Activated CD4-positive, alpha-beta memory T cell treated with anti-CD3 and anti-CD28 coated beads, Interleukin-2, amount 10 ng/mL, durations not matched to agents 7 days and 5 days (primary cell): ENCODE measurements around the gene SAMHD1. TPM values are rescaled to one million over a fixed set of nuclear protein-coding genes. Genes with fewer than 3 reads are reported as not detected.
"Not testable (repeated sequence)": the region's sequence is repeated elsewhere in the genome, so short reads cannot be mapped to it uniquely, and the experiment has no call there.

Experiments
- CTCF ChIA-PET: fragments of 350-600 bp; sonication (Branson Sonifier 250); formaldehyde crosslinking; loops from one replicate; lab custom pipeline; 2021; ENCODE audit warnings: antibody characterized with exemption, inconsistent platforms; lab: Charles Lee
- POLR2A ChIA-PET: fragments of 350-600 bp; sonication (Branson Sonifier 250); formaldehyde crosslinking; loops from one replicate; lab custom pipeline; 2021; ENCODE audit warnings: antibody characterized with exemption; lab: Charles Lee
- DNase-seq: peaks from one replicate; pipeline ENCODE4 v3.0.0-alpha.2; 2020
- H3K27ac Mint-ChIP-seq: one replicate; pipeline ENCODE4 v1.8.0; 2021; ENCODE audit warnings: mild to moderate bottlenecking, mixed read lengths
- H3K27me3 Mint-ChIP-seq: one replicate; pipeline ENCODE4 v1.8.0; 2021; ENCODE audit warnings: mixed read lengths
- H3K36me3 Mint-ChIP-seq: one replicate; pipeline ENCODE4 v1.8.0; 2021; ENCODE audit warnings: low read depth, mixed read lengths
- H3K4me1 Mint-ChIP-seq: one replicate; pipeline ENCODE4 v1.8.0; 2021; ENCODE audit warnings: mixed read lengths
- H3K4me3 Mint-ChIP-seq: one replicate; pipeline ENCODE4 v1.8.0; 2021; ENCODE audit warnings: mild to moderate bottlenecking, mixed read lengths
- H3K9me3 Mint-ChIP-seq: one replicate; pipeline ENCODE4 v1.8.0; 2021; ENCODE audit warnings: mixed read lengths
- total RNA-seq, 2 experiments: library from RNA; stranded (reverse); gene quantifications; one replicate each; pipeline ENCODE4 v1.2.3, GENCODE V29; 2021

Gene SAMHD1
- 100 to 1,000 TPM; 272 TPM for total RNA-seq

DNA sequence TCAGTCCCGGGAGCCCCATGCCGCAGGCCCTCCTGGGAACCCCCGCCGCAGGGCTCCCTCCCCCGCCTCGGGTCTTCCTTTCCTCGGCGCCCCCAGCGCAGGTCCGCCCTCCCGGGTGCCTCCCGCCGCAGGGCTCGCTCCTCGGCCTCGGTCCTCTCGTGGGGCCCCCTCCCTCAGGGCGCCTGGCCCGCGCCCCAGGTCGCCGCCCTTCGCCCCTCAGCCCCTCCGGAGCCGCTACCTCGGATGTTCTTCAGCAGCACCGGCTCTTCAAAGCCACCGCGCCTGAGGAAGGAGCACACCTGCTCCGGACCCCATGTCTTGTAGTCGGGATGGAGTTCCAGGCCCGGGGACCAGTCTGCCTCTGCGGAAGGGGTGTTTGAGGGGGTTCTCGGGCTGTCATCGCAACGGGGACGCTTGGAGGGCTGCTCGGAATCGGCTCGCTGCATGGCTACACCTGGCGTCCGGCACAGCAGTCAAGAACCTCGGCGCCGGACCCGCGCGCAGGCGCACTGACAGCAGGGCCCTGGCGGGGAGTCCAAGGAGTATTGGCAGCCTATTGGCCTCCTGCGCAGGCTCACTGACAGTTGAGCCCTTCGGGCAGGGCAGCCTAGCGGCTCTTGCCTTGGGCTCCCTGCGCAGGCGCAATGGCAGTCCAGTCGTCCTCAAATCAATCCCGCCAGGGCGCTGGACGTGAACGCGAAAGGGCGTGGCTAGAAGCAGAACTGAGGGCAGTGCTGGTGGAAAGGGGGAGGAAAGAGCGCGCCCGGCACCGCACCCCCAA is at the start of gene SAMHD1:
SAMHD1 (minus strand) TSS at position 511 of the 781 bp plus-strand sequence; CDS start at position 446, 65 bp downstream.
- H3K27me3 Mint-ChIP-seq: no peaks in the 10 kb centered on the region
- peaks cover 39% of the 10 kb centered on the region for H3K4me1 Mint-ChIP-seq
- peak; percentile 93 for DNase-seq
- POLR2A ChIA-PET: interaction anchor here (1.0 to 2.6 kb wide), 6 partner anchors 18 to 144 kb away, joined by 3 to 13 read pairs (median 6); no protein-coding TSS in a partner anchor
- H3K36me3 Mint-ChIP-seq: peaks cover 37% of the 10 kb centered on the region
- H3K27ac Mint-ChIP-seq: peak within 1 kb of the TSS; percentile 97
- H3K9me3 Mint-ChIP-seq: no peaks in the 10 kb centered on the region
- peak within 1 kb of the TSS; percentile 92 for H3K4me3 Mint-ChIP-seq
- CTCF ChIA-PET: interaction anchor here (0.6 kb wide), 1 partner anchor 91 kb away, joined by 4 read pairs; no protein-coding TSS in a partner anchor

DNA sequence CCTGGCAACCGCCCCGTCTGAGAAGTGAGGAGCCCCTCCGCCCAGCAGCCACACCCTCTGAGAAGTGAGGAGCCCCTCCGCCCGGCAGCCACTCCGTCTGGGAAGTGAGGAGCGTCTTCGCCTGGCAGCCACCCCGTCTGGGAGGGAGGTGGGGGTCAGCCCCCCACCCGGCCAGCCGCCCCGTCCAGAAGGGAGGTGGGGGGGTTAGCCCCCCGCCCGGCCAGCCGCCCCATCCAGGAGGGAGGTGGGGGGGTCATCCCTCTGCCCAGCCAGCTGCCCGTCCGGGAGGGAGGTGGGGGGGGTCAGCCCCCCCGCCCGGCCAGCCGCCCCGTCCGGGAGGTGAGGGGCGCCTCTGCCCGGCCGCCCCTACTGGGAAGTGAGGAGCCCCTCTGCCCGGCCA is 48.7 kb upstream of the SAMHD1 start:
- H3K27me3 Mint-ChIP-seq, H3K9me3 Mint-ChIP-seq, H3K27ac Mint-ChIP-seq, DNase-seq, POLR2A ChIA-PET, H3K4me1 Mint-ChIP-seq, CTCF ChIA-PET, H3K4me3 Mint-ChIP-seq: not testable (repeated sequence)
- peaks cover 58% of the 10 kb centered on the region for H3K36me3 Mint-ChIP-seq

DNA sequence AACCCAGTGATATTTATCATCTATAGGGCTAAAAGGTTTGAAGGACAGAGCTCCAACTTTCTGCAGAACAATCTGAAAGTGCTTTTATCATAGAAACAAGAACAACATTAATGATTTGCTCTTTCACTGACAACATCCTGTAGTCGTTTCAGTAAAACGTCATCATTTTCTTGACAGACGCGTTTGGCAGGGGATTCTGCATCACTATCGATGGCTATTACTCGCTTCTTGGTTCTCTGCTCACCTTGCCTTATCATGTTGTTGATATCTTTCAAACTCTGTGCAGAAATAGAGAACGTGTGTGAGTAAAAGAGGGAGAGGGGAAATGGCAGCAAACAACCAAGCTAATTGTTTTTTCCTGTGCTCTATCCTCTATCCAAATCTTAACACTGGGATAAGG is 47.1 kb upstream of the SAMHD1 start:
- Mint-ChIP-seq H3K4me1 (peaks cover 9% of the 10 kb centered on the region), H3K4me3 (no peak overlapping the region), H3K36me3 (peaks cover 64% of the 10 kb centered on the region), H3K27me3 (no peaks in the 10 kb centered on the region), H3K9me3 (peaks cover 2% of the 10 kb centered on the region), H3K27ac (peak overlapping the region; percentile 70)
- ChIA-PET CTCF (interaction anchor here (0.6 to 1.1 kb wide), 3 partner anchors 10 to 16 kb away, joined by 3 to 7 read pairs (median 3); no protein-coding TSS in a partner anchor), POLR2A (no interaction called here)
- no peak for DNase-seq

DNA sequence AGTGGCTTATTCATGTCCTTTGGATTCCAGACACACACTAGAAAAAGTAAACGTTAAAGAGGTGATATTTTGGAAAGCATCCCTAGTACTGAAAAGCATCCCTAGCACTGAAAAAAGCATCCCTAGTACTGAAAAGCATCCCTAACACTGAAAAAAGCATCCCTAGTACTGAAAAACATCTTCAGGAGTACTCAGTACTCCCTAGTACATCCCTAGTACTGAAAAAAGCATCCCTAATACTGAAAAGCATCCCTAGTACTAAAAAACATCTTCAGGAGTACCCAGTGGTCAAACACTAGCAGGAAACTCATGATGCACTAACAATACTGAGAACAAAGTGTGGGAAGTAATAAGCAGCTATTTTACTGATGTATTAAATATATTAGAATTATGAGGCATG is 45.6 kb upstream of the SAMHD1 start:
- CTCF ChIA-PET: no interaction called here
- POLR2A ChIA-PET: no interaction called here
- Mint-ChIP-seq H3K27me3 (no peaks in the 10 kb centered on the region), H3K36me3 (peaks cover 61% of the 10 kb centered on the region), H3K4me1 (peaks cover 11% of the 10 kb centered on the region), H3K9me3 (peaks cover 8% of the 10 kb centered on the region), H3K27ac (no peak overlapping the region), H3K4me3 (no peak overlapping the region)
- no peak for DNase-seq

DNA sequence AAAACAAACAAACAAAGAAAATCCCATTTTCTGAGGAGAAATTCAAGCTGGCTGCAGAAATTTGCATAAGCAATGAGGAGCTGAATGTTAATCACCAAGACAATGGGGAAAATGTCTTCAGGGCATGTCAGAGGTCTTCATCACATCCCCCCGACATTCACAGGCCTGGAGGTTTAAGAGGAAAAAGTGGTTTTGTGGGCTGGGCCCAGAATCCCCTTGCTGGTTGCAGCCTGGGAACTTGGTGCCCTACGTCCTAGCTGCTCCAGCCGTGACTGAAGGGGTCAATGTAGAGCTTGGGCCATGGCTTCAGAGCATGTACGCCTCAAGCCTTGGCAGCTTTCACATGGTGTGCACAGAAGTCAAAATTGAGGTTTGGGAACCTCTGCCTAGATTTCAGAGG is 42.7 kb upstream of the SAMHD1 start:
- CTCF ChIA-PET: not testable (repeated sequence)
- peaks cover 65% of the 10 kb centered on the region for H3K36me3 Mint-ChIP-seq

DNA sequence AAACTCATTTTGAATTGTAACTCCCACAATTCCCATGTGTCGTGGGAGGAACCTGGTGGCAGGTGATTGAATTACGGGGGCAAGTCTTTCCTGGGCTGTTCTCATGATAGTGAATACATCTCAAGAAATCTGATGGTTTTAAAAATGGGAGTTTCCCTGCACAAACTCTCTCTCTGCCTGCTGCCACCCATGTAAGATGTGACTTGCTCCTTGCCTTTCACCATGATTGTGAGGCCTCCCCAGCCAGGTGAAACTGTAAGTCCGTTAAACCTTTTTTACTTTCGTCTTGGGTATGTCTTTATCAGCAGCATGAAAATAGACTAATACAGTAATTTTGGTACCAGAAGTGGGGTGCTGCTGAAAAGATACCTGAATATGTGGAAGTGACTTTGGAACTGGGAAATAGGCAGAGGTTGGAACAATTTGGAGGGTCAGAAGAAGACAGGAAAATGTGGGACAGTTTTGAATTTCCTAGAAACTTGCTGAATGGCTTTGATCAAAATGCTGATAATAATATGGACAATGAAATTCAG is 41.4 kb upstream of the SAMHD1 start:
- Mint-ChIP-seq H3K9me3 (peaks cover 11% of the 10 kb centered on the region), H3K4me1 (peaks cover 25% of the 10 kb centered on the region), H3K27me3 (no peaks in the 10 kb centered on the region), H3K4me3 (no peak overlapping the region), H3K36me3 (peaks cover 70% of the 10 kb centered on the region), H3K27ac (no peak overlapping the region)
- CTCF ChIA-PET: no interaction called here
- no peak for DNase-seq
- POLR2A ChIA-PET: no interaction called here

More for the DNA sequence above, 42.7 kb upstream of the SAMHD1 start:
- H3K9me3 Mint-ChIP-seq, POLR2A ChIA-PET, DNase-seq, H3K4me3 Mint-ChIP-seq, H3K27me3 Mint-ChIP-seq, H3K27ac Mint-ChIP-seq: not testable (repeated sequence)
- peaks cover 17% of the 10 kb centered on the region for H3K4me1 Mint-ChIP-seq

DNA sequence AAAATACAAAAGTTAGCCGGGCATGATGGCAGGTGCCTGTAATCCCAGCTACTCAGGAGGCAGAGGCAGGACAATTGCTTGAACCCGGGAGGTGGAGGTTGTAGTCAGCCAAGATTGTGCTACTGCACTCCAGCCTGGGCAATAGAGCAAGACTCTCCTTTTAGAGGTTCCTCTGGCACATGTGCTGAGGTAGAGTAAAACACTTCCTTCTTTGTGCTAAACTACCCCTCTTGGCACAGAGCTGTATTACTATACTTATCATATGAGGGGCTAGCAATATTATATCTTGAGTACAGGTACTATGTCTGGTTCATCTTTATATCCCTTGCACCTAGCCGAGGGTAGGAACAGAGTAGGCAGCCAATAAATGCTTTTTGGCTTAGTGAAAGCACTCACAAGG is 40.2 kb upstream of the SAMHD1 start:
- ChIA-PET POLR2A (interaction anchor here (1.0 kb wide), 1 partner anchor 15 kb away, joined by 3 read pairs; no protein-coding TSS in a partner anchor), CTCF (interaction anchor here (0.6 to 2.0 kb wide), 2 partner anchors 16 to 313 kb away, joined by 4 read pairs; no protein-coding TSS in a partner anchor)
- no peak overlapping the region for H3K27ac Mint-ChIP-seq
- no peak overlapping the region for H3K4me3 Mint-ChIP-seq
- peaks cover 59% of the 10 kb centered on the region for H3K36me3 Mint-ChIP-seq
- H3K4me1 Mint-ChIP-seq: peaks cover 25% of the 10 kb centered on the region
- H3K9me3 Mint-ChIP-seq: peaks cover 11% of the 10 kb centered on the region
- DNase-seq: no peak
- no peaks in the 10 kb centered on the region for H3K27me3 Mint-ChIP-seq

DNA sequence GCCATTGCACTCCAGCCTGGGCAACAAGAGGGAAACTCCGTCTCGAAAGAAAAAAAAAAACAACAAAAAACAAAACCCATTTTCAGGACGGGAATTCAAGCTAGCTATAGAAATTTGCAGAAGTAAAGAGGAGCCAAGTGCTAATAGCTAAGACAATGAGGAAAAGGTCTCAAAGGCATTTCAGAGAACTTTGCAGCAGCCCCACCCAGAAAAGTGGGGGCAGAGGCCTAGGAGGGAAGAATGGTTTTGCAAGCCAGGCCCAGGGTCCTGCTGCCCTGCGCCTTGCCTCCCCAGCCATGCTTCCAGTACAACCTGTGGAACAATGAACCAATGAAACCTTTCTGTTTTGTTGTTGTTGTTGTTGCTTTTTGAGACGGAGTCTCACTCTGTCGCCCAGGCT is 38.3 kb upstream of the SAMHD1 start:
- POLR2A ChIA-PET: interaction anchor here (1.3 to 1.6 kb wide), 2 partner anchors 14 to 40 kb away, joined by 3 read pairs; no protein-coding TSS in a partner anchor
- Mint-ChIP-seq H3K27me3 (no peaks in the 10 kb centered on the region), H3K36me3 (peaks cover 44% of the 10 kb centered on the region), H3K9me3 (peaks cover 10% of the 10 kb centered on the region), H3K4me1 (peaks cover 21% of the 10 kb centered on the region), H3K4me3 (no peak overlapping the region), H3K27ac (peak overlapping the region; percentile 36)
- CTCF ChIA-PET: no interaction called here
- DNase-seq: no peak

DNA sequence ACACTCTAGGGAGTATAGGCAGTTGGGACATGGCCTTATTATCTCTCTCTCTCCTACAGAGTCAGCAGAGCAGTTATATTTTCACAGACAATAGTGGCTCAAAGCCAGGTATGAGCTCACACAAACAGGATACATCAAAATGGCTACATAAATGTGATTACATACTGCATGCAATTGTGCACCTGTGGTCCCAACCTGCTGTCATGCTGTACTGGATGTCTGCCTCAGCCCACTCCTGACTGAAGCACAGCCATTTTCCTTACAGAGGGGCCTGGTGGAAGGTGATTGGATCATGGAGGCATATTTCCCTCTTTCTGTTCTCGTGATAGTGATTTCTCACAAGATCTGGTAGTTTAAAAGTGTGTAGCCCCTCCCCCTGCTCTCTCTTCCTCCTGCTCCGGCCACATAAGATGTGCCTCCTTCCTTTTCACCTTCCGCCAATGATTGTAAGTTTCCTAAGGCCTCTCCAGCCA is 37.0 kb upstream of the SAMHD1 start:
- Mint-ChIP-seq H3K27ac (peak overlapping the region; percentile 38), H3K4me1 (peaks cover 21% of the 10 kb centered on the region), H3K4me3 (no peak overlapping the region), H3K36me3 (peaks cover 33% of the 10 kb centered on the region), H3K9me3 (peaks cover 10% of the 10 kb centered on the region), H3K27me3 (no peaks in the 10 kb centered on the region)
- no peak for DNase-seq
- ChIA-PET POLR2A (interaction anchor here (1.6 kb wide), 1 partner anchor 13 kb away, joined by 3 read pairs; no protein-coding TSS in a partner anchor), CTCF (no interaction called here)

DNA sequence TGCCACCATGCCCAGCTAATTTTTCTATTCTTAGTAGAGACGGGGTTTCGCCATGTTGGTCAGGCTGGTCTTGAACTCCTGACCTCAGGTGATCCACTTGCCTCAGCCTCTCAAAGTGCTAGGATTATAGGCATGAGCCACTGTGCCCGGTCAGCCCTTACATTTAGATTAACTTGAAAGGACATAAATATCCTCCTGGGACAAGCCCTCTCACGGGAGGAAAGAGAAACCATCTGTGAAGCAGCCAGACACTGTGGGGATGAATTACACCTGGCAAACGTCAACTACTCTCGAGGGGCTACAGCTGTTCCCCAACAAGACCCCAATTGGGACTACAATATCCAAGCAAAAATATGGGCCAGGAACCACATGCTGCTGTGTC is 32.7 kb upstream of the SAMHD1 start:
- H3K27me3 Mint-ChIP-seq: no peaks in the 10 kb centered on the region
- peaks cover 16% of the 10 kb centered on the region for H3K36me3 Mint-ChIP-seq
- H3K9me3 Mint-ChIP-seq: peaks cover 3% of the 10 kb centered on the region
- DNase-seq: no peak
- POLR2A ChIA-PET: no interaction called here
- peaks cover 12% of the 10 kb centered on the region for H3K4me1 Mint-ChIP-seq
- no peak overlapping the region for H3K4me3 Mint-ChIP-seq
- no peak overlapping the region for H3K27ac Mint-ChIP-seq
- CTCF ChIA-PET: interaction anchor here (0.7 kb wide), 1 partner anchor 24 kb away, joined by 4 read pairs; no protein-coding TSS in a partner anchor

DNA sequence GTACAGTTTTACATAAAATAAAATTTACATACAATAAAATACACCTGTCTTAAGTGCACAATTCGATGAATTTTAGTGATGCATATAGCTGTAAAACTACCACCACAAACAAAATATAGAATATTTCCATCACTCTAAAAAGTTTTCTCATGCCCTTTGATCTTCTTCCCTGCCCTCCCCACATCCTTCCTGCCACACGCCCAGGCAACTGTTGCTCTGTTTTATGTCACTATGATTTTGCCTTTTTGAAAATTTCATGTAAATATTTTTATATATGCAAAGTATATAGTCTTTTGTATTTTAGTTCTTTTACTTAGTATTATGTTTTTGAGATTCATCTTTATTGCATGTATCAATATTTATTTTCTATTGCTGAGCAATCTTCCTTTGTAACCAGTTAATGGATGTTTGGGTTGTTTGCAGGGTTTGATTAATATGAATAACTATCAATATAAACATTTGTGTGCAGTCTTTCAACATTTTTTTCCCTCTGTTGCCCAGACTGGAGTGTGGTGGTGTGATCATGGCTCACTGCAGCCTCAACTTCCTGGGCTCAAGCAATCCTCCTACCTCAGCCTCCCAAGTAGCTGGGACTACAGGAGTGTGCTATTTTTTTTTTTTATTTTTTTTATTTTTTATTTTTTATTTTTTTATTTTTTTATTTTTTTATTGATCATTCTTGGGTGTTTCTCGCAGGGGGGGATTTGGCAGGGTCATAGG is 23.8 kb upstream of the SAMHD1 start:
- CTCF ChIA-PET: interaction anchor here (0.7 to 1.7 kb wide), 6 partner anchors 10 to 40 kb away, joined by 3 to 7 read pairs (median 4); no protein-coding TSS in a partner anchor
- Mint-ChIP-seq H3K27ac (peak overlapping the region; percentile 88), H3K27me3 (no peaks in the 10 kb centered on the region), H3K9me3 (no peaks in the 10 kb centered on the region), H3K36me3 (no peaks in the 10 kb centered on the region), H3K4me1 (peaks cover 34% of the 10 kb centered on the region), H3K4me3 (peak overlapping the region; percentile 36)
- peak; percentile 72 for DNase-seq
- POLR2A ChIA-PET: interaction anchor here (1.0 to 2.7 kb wide), 13 partner anchors 12 to 120 kb away, joined by 3 to 13 read pairs (median 5); partner anchors contain the start of genes RBL1 and SAMHD1

DNA sequence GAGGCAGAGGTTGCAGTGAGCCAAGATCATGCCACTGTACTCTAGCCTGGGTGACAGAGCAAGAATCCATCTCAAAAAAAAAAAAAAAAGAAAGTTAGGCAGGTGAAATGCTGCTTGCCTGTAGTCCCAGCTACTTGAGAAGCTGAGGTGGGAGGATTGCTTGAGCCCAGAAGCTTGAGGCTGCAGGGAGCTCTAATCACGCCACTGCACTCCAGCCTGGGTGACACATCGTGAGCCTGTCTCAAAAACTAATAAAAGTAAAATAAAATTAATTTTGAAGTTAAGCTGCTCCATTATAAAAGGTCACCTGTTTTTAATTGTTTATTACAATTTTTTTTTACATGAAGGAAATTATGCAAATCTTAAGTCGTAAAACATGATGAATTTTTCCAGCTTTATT is 23.2 kb upstream of the SAMHD1 start:
- ChIA-PET CTCF (interaction anchor here (0.7 to 1.7 kb wide), 6 partner anchors 11 to 40 kb away, joined by 3 to 7 read pairs (median 4); no protein-coding TSS in a partner anchor), POLR2A (interaction anchor here (1.0 to 2.7 kb wide), 12 partner anchors 13 to 121 kb away, joined by 3 to 13 read pairs (median 5); partner anchors contain the start of genes RBL1 and SAMHD1)
- Mint-ChIP-seq H3K4me3 (no peak overlapping the region), H3K27me3 (no peaks in the 10 kb centered on the region), H3K36me3 (no peaks in the 10 kb centered on the region), H3K4me1 (peaks cover 40% of the 10 kb centered on the region), H3K27ac (peak overlapping the region; percentile 88), H3K9me3 (no peaks in the 10 kb centered on the region)
- DNase-seq: no peak
